ENCODE results near the gene TTYH2.
"Not testable (repeated sequence)": the region's sequence is repeated elsewhere in the genome, so short reads cannot be mapped to it uniquely, and the experiment has no call there.

DNA sequence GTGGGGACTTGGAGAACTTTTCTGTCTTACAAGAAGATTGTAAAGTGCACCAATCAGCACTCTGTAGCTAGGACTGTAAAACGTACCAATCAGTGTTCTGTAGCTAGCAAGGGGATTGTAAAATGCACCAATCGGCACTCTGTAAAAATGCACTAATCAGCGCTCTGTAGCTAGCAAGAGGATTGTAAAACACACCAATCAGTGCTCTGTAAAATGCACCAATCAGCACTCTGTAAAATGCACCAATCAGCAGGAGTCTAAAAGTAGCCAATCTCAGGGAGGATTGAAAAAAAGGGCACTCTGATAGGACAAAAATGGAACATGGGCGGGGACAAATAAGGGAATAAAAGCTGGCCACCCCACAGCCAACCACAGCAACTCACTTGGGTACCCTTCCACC, 53.7 kb downstream of the TTYH2 start:
- TF ChIP-seq, protein P1, sequence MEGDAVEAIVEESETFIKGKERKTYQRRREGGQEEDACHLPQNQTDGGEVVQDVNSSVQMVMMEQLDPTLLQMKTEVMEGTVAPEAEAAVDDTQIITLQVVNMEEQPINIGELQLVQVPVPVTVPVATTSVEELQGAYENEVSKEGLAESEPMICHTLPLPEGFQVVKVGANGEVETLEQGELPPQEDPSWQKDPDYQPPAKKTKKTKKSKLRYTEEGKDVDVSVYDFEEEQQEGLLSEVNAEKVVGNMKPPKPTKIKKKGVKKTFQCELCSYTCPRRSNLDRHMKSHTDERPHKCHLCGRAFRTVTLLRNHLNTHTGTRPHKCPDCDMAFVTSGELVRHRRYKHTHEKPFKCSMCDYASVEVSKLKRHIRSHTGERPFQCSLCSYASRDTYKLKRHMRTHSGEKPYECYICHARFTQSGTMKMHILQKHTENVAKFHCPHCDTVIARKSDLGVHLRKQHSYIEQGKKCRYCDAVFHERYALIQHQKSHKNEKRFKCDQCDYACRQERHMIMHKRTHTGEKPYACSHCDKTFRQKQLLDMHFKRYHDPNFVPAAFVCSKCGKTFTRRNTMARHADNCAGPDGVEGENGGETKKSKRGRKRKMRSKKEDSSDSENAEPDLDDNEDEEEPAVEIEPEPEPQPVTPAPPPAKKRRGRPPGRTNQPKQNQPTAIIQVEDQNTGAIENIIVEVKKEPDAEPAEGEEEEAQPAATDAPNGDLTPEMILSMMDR (IDR thresholded peaks at IDR 0.05), result not testable (repeated sequence)
- not testable (repeated sequence) for TF ChIP-seq POLR2A, EP300 (IDR thresholded peaks at IDR 0.05)
